ENCODE measurements around the gene VSTM4. TPM values are rescaled to one million over a fixed set of nuclear protein-coding genes. Genes with fewer than 3 reads are reported as not detected.

The VSTM4 gene
- total RNA-seq, 1 experiment from 2014 or later: not detected

DNA sequence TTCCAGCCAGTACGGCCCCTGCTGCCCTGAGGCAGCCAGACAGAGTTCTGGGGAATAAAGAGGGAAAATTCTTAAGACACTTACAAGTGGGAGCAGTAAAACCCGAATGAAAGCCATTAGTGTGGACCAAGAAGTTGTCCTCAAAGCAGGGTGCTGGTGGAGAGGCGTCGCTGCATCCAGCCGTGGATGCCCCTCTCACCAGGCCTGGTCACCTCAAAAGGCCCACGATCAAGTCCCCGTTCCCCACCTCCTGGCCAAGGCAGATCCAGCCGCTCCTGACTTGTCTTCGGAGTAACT is 656 bp downstream of the VSTM4 start:
- ChIA-PET POLR2A (ENCODE audit: unreplicated experiment) (no interaction called here), CTCF (no interaction called here)
- no peak overlapping the region for H2AFZ ChIP-seq
- peaks cover 63% of the 10 kb centered on the region for H3K27me3 ChIP-seq (ENCODE audit: insufficient read depth, low read depth)
- H3K4me2 ChIP-seq: no peak overlapping the region
- intact Hi-C loops (cut with micrococcal nuclease; ENCODE audit: unreplicated experiment): no loop called here
- no peak overlapping the region for H3K27ac ChIP-seq
- no peaks in the 10 kb centered on the region for H3F3A ChIP-seq (ENCODE audit: insufficient read depth, low read depth)
- no peak for TF ChIP-seq EZH2 (IDR thresholded peaks at IDR 0.05; ENCODE audit: low read depth)
- TF ChIP-seq, protein P1, sequence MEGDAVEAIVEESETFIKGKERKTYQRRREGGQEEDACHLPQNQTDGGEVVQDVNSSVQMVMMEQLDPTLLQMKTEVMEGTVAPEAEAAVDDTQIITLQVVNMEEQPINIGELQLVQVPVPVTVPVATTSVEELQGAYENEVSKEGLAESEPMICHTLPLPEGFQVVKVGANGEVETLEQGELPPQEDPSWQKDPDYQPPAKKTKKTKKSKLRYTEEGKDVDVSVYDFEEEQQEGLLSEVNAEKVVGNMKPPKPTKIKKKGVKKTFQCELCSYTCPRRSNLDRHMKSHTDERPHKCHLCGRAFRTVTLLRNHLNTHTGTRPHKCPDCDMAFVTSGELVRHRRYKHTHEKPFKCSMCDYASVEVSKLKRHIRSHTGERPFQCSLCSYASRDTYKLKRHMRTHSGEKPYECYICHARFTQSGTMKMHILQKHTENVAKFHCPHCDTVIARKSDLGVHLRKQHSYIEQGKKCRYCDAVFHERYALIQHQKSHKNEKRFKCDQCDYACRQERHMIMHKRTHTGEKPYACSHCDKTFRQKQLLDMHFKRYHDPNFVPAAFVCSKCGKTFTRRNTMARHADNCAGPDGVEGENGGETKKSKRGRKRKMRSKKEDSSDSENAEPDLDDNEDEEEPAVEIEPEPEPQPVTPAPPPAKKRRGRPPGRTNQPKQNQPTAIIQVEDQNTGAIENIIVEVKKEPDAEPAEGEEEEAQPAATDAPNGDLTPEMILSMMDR (conservative IDR thresholded peaks at IDR 0.05): no peak
- no TSS peak for BruUV-seq (replicated peaks)
- no peaks in the 10 kb centered on the region for H3K9me2 ChIP-seq (ENCODE audit: insufficient read depth)
- no peak for DNase-seq
- no peak overlapping the region for H3K4me3 ChIP-seq
- H3K9me3 ChIP-seq (ENCODE audit: insufficient read depth, low read depth): no peaks in the 10 kb centered on the region
- no peaks in the 10 kb centered on the region for H3K79me2 ChIP-seq (ENCODE audit: low read depth)
- H3K4me1 ChIP-seq (replicated peaks; ENCODE audit: insufficient read depth): no peaks in the 10 kb centered on the region
- no peaks in the 10 kb centered on the region for H3K36me3 ChIP-seq (ENCODE audit: low read depth)
- H4K20me1 ChIP-seq (ENCODE audit: insufficient read depth): no peaks in the 10 kb centered on the region

DNA sequence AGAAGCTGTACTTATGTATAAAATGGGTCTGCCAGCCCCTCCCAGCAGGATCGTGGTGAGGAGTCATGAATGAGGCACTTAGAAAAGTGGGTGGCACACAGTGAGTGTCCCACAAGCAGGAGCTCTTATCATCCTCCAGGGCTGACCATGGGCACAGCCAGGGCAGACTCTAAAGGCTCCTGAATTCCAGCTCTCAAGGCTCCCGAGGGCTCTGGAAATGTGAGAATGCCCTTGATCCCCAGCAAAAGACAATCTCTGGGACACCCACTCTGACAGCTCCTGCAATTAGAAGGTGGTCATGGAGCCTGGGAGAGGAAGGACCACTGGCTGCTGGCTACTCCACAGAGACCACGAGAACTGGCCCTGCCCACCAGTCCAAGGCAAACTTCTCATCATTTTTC is 1.6 kb downstream of the VSTM4 start:
- no peak for DNase-seq
- POLR2A ChIA-PET (ENCODE audit: unreplicated experiment): no interaction called here
- Histone ChIP-seq H3K9me3 (ENCODE audit: insufficient read depth, low read depth) (no peaks in the 10 kb centered on the region), H3K79me2 (ENCODE audit: low read depth) (no peaks in the 10 kb centered on the region), H3K27me3 (ENCODE audit: insufficient read depth, low read depth) (peaks cover 67% of the 10 kb centered on the region), H3K4me2 (no peak overlapping the region), H2AFZ (no peak overlapping the region), H3K36me3 (ENCODE audit: low read depth) (no peaks in the 10 kb centered on the region), H3F3A (ENCODE audit: insufficient read depth, low read depth) (no peaks in the 10 kb centered on the region), H3K4me1 (replicated peaks; ENCODE audit: insufficient read depth) (no peaks in the 10 kb centered on the region), H4K20me1 (ENCODE audit: insufficient read depth) (no peaks in the 10 kb centered on the region), H3K27ac (no peak overlapping the region), H3K4me3 (no peak overlapping the region), H3K9me2 (ENCODE audit: insufficient read depth) (no peaks in the 10 kb centered on the region)
- CTCF ChIA-PET: no interaction called here
- no TSS peak for BruUV-seq (replicated peaks)
- intact Hi-C loops (cut with micrococcal nuclease; ENCODE audit: unreplicated experiment): no loop called here
- no peak for TF ChIP-seq EZH2 (IDR thresholded peaks at IDR 0.05; ENCODE audit: low read depth)
- TF ChIP-seq, protein P1 (conservative IDR thresholded peaks at IDR 0.05): no peak

DNA sequence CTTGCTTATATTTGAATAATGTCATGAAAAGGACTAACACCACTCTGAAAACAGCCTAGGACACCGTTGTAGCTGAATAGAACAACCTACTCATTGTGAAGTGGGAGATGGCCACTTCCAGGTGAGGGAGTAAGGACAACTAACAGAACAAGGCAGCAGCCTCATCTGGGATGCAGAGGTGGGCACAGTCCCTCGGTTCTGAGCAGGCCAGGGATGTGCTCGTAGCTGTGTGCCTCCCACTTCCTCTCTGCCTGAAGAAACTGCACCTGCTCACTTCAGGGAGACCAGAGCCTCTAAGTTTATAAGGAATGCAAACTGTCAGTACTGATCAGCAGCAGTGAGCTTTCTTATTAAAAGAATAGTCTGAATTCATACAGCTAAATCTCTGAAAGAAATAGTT is 2.5 kb downstream of the VSTM4 start:
- TF ChIP-seq, protein P1 (conservative IDR thresholded peaks at IDR 0.05): no peak
- no peak for TF ChIP-seq EZH2 (IDR thresholded peaks at IDR 0.05; ENCODE audit: low read depth)
- no peak overlapping the region for H3K4me2 ChIP-seq
- peaks cover 59% of the 10 kb centered on the region for H3K27me3 ChIP-seq (ENCODE audit: insufficient read depth, low read depth)
- no peaks in the 10 kb centered on the region for H3K9me3 ChIP-seq (ENCODE audit: insufficient read depth, low read depth)
- H3K36me3 ChIP-seq (ENCODE audit: low read depth): no peaks in the 10 kb centered on the region
- H3K4me1 ChIP-seq (replicated peaks; ENCODE audit: insufficient read depth): no peaks in the 10 kb centered on the region
- ChIA-PET POLR2A (ENCODE audit: unreplicated experiment) (no interaction called here), CTCF (no interaction called here)
- H4K20me1 ChIP-seq (ENCODE audit: insufficient read depth): no peaks in the 10 kb centered on the region
- no peaks in the 10 kb centered on the region for H3K79me2 ChIP-seq (ENCODE audit: low read depth)
- H3K4me3 ChIP-seq: no peak overlapping the region
- no peak for DNase-seq
- no peak overlapping the region for H2AFZ ChIP-seq
- H3K27ac ChIP-seq: no peak overlapping the region
- intact Hi-C loops (cut with micrococcal nuclease; ENCODE audit: unreplicated experiment): no loop called here
- BruUV-seq (replicated peaks): no TSS peak
- no peaks in the 10 kb centered on the region for H3F3A ChIP-seq (ENCODE audit: insufficient read depth, low read depth)
- no peaks in the 10 kb centered on the region for H3K9me2 ChIP-seq (ENCODE audit: insufficient read depth)

Measured in PC-9 (cell line).